Heart right ventricle (tissue), 16 donors: Measurements from ENCODE around the gene TTC4. TPM values are rescaled to one million over a fixed set of nuclear protein-coding genes. Genes with fewer than 3 reads are reported as not detected.

Source experiments
- ATAC-seq, 8 donors: fragments of 200-7000 bp; cut with Tn5 transposase; one replicate each; pipeline ENCODE4 v1.9.1; 2020; ENCODE audit warnings: mild to moderate bottlenecking in 8 of 8, moderate library complexity in 8 of 8, moderate number of reproducible peaks in 1 of 8
- DNase-seq, 2 donors: peaks; one replicate each; pipeline ENCODE4 v3.0.0-alpha.2; 2020
- H3K27ac ChIP-seq, 10 donors: fragments of 200-600 bp; sonication (generic) in 2 of 10; one replicate each; pipeline versions ENCODE4 v1.5.0 to v1.8.0; 2020 to 2022; ENCODE audit warnings: mild to moderate bottlenecking in 3 of 10
- H3K27me3 ChIP-seq, 7 donors: fragments of 200-600 bp; one replicate each; pipeline ENCODE4 v1.8.0; 2021 to 2022; ENCODE audit warnings: mild to moderate bottlenecking in 2 of 7
- H3K36me3 ChIP-seq, 9 donors: fragments of 200-600 bp; sonication (generic) in 1 of 9; one replicate each; pipeline versions ENCODE4 v1.5.0 to v1.8.0; 2020 to 2022; ENCODE audit warnings: mild to moderate bottlenecking in 2 of 9
- H3K4me1 ChIP-seq, 9 donors: fragments of 200-600 bp; sonication (generic) in 1 of 9; one replicate each; pipeline versions ENCODE4 v1.5.0 to v1.8.0; 2020 to 2022; ENCODE audit warnings: mild to moderate bottlenecking in 4 of 9
- H3K4me3 ChIP-seq, 10 donors: fragments of 200-600 bp; sonication (generic) in 2 of 10; one replicate each; pipeline versions ENCODE4 v1.5.0 to v1.8.0; 2020 to 2022; ENCODE audit warnings: mild to moderate bottlenecking in 7 of 10, moderate library complexity in 2 of 10
- H3K9me3 ChIP-seq, 11 donors: fragments of 200-600 bp in 10 of 11; sonication (generic) in 2 of 11; one replicate each; pipeline versions ENCODE4 v1.5.0 to v1.8.0; 2013 to 2022; ENCODE audit warnings: mild to moderate bottlenecking in 2 of 11, control low read depth in 1 of 11, moderate library complexity in 1 of 11
- WGBS, 2 donors: extraction: QIAGEN DNeasy Blood & Tissue Kit; methylation state at CpG; one replicate each; pipeline ENCODE4 v1.1.7; 2013; ENCODE audit warnings: inconsistent platforms in 1 of 2; 5-methylcytosine and 5-hydroxymethylcytosine counted together
- intact Hi-C, 10 donors: fragments of 100-400 bp; cut with DNase I; formaldehyde crosslinking; loops; one replicate each; pipeline versions ENCODE4 v1.11.1 to v1.14.2; 2022
- polyA plus RNA-seq, 2 donors: library from polyadenylated mRNA; stranded (reverse); fragments of 200-250 nt; gene quantifications; one replicate each; pipeline ENCODE4 v1.2.3, GENCODE V29; 2013
- total RNA-seq, 10 donors: library from RNA; stranded (reverse); fragmentation: NEBNext Ultra II Directional in 3 of 10; extraction: Animal tissue kit (Norgen Biotek cat#: 25700) in 3 of 10; gene quantifications; one replicate each; pipeline versions ENCODE4 v1.2.1 to v1.2.4, GENCODE V29; 2021 to 2023
- TF ChIP-seq, protein P1 (sequence below), 9 donors: fragments of 200-600 bp; sonication (generic) in 2 of 9; IDR thresholded peaks; one replicate each; pipeline versions ENCODE4 v1.5.0 to v1.8.0; 2021 to 2022; ENCODE audit warnings: antibody characterized with exemption in 9 of 9, mild to moderate bottlenecking in 5 of 9, moderate library complexity in 1 of 9
- donor health status: Arrhythmogenic right ventricular cardiomyopathy.
- donor health status: ischemic (EF 13 %, LVEDD 7.1; RV severe dilation, severe dysfunction).
- donor health status: healthy with polysubstance abuse.
- donor health status: DM: no; HTN: yes; CAD: no.
- donor health status: DM: no; HTN: no; CAD: no.
- donor health status: ischemic (EF 25% LVEDD 6.9; RV normal size, moderate dysfunction).
- donor health status: ischemic (EF 25% LVEDD 5.7; RV mildly dilated, moderate dysfunction).
- donor health status: healthy.
- donor health status: DM: yes; HTN: yes; CAD: no.
- donor health status: Ischemic cardiomyopathy.
- donor health status: ischemic (EF 35%, LVEDD 5.7; RV mildly dilated, moderate dysfunction).
- donor health status: nonischemic (EF 11% LVEDD 7.7; RV severe dilation, severe dysfunction).
- donor health status: DM: yes; HTN: yes; CAD: no.
- donor health status: PGD.
- donor health status: ischemic (EF 29% LVEDD 5.4; RV normal size, mild dysfunction).
- donor health status: nonischemic (EF 23%, LVEDD 6.1; RV moderate dilation, normal function).

Gene TTC4
- total and polyA plus RNA-seq, 12 donors: 12.0 to 20.9 (median 15.1) TPM

DNA sequence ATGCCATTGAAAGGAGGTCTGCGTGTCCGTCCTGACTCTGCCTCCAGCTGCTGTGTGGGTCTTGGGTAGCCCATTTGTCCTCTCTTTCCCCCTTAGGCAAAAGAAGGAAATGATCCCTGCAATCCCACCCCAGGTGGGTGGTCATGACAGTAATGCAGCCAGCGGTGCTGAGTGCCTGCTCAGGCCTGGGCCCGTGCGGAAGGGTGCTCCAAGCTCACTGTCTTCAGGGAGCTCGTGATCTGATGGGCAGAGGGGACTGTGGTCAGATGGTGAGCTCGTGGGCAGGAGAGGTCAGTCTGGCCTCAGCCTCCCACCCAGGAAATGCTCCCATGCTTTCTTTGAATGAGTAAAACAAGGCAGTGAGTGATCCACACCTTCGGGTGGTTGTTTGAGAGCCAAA, 35.3 kb upstream of the TTC4 start:
- WGBS, 2 donors: 80 to 82% methylated on average over 8 of the region's 8 CpGs
- Histone ChIP-seq H3K9me3 (no peaks in the 10 kb centered on the region), H3K36me3 (peaks cover 0 to 20% (median 0%) of the 10 kb centered on the region in 9 donors), H3K27ac (no peak overlapping the region), H3K27me3 (no peaks in the 10 kb centered on the region), H3K4me1 (no peaks in the 10 kb centered on the region), H3K4me3 (no peak overlapping the region)
- ATAC-seq (no peak), DNase-seq (no peak)
- intact Hi-C loops: no loop called here
- TF ChIP-seq, protein P1, sequence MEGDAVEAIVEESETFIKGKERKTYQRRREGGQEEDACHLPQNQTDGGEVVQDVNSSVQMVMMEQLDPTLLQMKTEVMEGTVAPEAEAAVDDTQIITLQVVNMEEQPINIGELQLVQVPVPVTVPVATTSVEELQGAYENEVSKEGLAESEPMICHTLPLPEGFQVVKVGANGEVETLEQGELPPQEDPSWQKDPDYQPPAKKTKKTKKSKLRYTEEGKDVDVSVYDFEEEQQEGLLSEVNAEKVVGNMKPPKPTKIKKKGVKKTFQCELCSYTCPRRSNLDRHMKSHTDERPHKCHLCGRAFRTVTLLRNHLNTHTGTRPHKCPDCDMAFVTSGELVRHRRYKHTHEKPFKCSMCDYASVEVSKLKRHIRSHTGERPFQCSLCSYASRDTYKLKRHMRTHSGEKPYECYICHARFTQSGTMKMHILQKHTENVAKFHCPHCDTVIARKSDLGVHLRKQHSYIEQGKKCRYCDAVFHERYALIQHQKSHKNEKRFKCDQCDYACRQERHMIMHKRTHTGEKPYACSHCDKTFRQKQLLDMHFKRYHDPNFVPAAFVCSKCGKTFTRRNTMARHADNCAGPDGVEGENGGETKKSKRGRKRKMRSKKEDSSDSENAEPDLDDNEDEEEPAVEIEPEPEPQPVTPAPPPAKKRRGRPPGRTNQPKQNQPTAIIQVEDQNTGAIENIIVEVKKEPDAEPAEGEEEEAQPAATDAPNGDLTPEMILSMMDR (IDR thresholded peaks at IDR 0.05): no peak

DNA sequence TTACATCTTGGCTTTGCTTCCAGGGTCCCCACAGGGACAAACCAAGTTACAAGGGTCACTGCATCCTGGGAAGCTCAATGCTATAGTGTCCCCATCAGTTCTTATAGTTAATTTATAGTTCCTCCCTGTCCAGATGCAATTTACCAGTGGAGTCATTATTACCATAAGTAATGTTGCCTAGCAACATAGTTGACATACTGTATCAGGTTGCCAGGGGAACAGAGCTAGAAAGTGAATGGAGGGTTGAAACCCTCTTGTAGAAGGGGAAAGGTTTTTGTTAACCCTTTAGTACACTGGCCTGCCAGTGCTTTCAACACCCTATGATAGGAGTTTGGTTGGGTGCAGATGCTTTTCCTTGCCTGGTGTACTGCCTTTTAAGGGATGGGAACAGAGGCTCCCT, 34.3 kb upstream of the TTC4 start:
- no peak overlapping the region for H3K4me3 ChIP-seq

DNA sequence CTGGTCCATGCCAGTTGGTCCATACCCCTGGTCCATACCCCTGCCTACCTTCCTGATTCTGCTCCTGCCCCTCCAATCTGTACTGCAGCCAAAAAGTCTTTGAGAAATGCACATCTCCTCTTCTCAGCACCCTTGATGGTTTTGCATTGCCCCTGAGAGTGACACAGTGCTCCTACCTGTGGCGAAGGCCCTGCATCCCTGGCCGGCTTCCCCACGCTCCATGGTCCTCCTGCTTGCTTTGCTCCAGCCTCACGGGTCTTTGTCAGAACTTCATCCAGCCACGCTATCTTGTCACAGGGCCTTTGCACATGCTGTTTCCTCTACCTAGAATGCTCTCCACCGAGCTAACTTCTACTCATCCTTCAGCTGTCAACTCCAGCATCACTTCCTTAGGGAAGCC, 32.2 kb upstream of the TTC4 start:
- TF ChIP-seq, protein P1 (IDR thresholded peaks at IDR 0.05): no peak
- Histone ChIP-seq H3K36me3 (peaks cover 0 to 27% (median 0%) of the 10 kb centered on the region in 9 donors), H3K9me3 (no peaks in the 10 kb centered on the region), H3K27me3 (no peaks in the 10 kb centered on the region), H3K4me1 (no peaks in the 10 kb centered on the region), H3K4me3 (no peak overlapping the region), H3K27ac (no peak overlapping the region)
- WGBS, 2 donors: 85 to 89% methylated on average over 6 of the region's 6 CpGs
- intact Hi-C loops: no loop called here
- ATAC-seq (no peak), DNase-seq (no peak)

More for the DNA sequence above, 34.3 kb upstream of the TTC4 start:
- H3K9me3 ChIP-seq: no peaks in the 10 kb centered on the region
- intact Hi-C loops: no loop called here
- TF ChIP-seq, protein P1 (IDR thresholded peaks at IDR 0.05): no peak
- no peaks in the 10 kb centered on the region for H3K27me3 ChIP-seq
- H3K4me1 ChIP-seq: no peaks in the 10 kb centered on the region
- DNase-seq (no peak), ATAC-seq (no peak)
- H3K36me3 ChIP-seq: peaks cover 0 to 23% (median 0%) of the 10 kb centered on the region in 9 donors
- no peak overlapping the region for H3K27ac ChIP-seq

DNA sequence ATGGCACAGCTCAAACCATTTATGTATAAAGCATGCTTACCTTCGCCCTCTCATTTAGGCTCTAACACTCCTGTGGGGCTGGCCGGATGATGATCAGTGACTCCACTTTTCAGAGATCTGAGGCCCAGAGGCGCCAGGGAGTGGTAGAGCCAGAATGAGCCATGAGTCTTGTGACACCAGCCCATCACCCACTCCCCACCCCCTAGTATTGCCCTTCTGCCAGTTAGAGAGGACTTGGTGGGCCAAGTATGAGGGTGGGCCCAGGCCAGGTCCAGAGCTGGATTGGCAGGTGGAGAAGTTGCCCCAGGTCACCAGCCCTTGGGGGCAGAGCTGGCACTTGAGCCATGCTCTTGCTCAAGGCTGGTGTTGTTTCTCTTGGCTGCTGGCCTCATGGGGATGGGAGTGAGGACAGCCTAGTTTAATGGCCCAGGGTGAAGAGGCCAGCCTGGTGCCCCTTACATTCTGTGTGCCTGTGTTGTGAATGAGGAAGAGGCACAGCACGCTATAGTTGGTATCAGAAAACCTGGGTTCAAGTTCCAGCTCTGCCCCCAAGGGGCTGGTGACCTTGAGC, 30.2 kb upstream of the TTC4 start:
- intact Hi-C loops: no loop called here
- WGBS, 2 donors: 84 to 92% methylated on average over 4 of the region's 4 CpGs
- no peak for ATAC-seq

More for the DNA sequence above, 30.2 kb upstream of the TTC4 start:
- H3K9me3 ChIP-seq: no peaks in the 10 kb centered on the region
- peaks cover 0 to 28% (median 0%) of the 10 kb centered on the region in 9 donors for H3K36me3 ChIP-seq
- no peaks in the 10 kb centered on the region for H3K27me3 ChIP-seq
- no peak overlapping the region for H3K4me3 ChIP-seq
- DNase-seq: no peak
- H3K27ac ChIP-seq: no peak overlapping the region
- TF ChIP-seq, protein P1 (IDR thresholded peaks at IDR 0.05): no peak
- no peaks in the 10 kb centered on the region for H3K4me1 ChIP-seq
